Endodermal cell (in vitro differentiated cells): ENCODE data around the gene ELFN1. TPM values are rescaled to one million over a fixed set of nuclear protein-coding genes. Genes with fewer than 3 reads are reported as not detected.

ENCODE experiments used
- DNase-seq: peaks from one replicate; pipeline ENCODE4 v3.0.0-alpha.2; 2017
- H3K27ac ChIP-seq: 2 replicates; pipeline ENCODE4 v1.5.1; 2013; ENCODE audit warnings: mild to moderate bottlenecking, low read depth, low read length, moderate library complexity
- H3K27me3 ChIP-seq: 2 replicates; pipeline ENCODE4 v1.6.1; 2013; ENCODE audit warnings: mild to moderate bottlenecking, low read length, moderate library complexity; ENCODE audit not compliant: insufficient read depth, control insufficient read depth, poor library complexity, severe bottlenecking
- H3K36me3 ChIP-seq: 2 replicates; pipeline ENCODE4 v1.7.0; 2013; ENCODE audit warnings: mild to moderate bottlenecking, low read length, moderate library complexity; ENCODE audit not compliant: control insufficient read depth, insufficient read depth
- H3K4me1 ChIP-seq: one replicate; pipeline ENCODE4 v1.7.0; 2013; ENCODE audit warnings: low read length; ENCODE audit not compliant: control insufficient read depth, insufficient read depth
- H3K4me3 ChIP-seq: 2 replicates; pipeline ENCODE4 v1.5.1; 2013; ENCODE audit warnings: mild to moderate bottlenecking, low read length, moderate library complexity
- H3K9ac ChIP-seq: 2 replicates; pipeline ENCODE4 v1.6.1; 2013; ENCODE audit warnings: mild to moderate bottlenecking, low read length, moderate library complexity; ENCODE audit not compliant: poor library complexity, severe bottlenecking; ENCODE audit errors: extremely low read depth
- H3K9me3 ChIP-seq: 2 replicates; pipeline ENCODE4 v1.6.1; 2013; ENCODE audit warnings: mild to moderate bottlenecking, low read length, moderate library complexity; ENCODE audit not compliant: control insufficient read depth
- H3K27ac Mint-ChIP-seq: 2 replicates; pipeline ENCODE4 v1.8.0; 2020; ENCODE audit warnings: mixed read lengths
- H3K27me3 Mint-ChIP-seq: 2 replicates; pipeline ENCODE4 v1.8.0; 2021; ENCODE audit warnings: mild to moderate bottlenecking, mixed read lengths; ENCODE audit not compliant: insufficient read depth
- H3K36me3 Mint-ChIP-seq: 2 replicates; pipeline ENCODE4 v1.8.0; 2020; ENCODE audit warnings: low read depth, mixed read lengths
- H3K4me1 Mint-ChIP-seq: 2 replicates; pipeline ENCODE4 v1.8.0; 2020; ENCODE audit warnings: mixed read lengths
- H3K4me3 Mint-ChIP-seq: 2 replicates; pipeline ENCODE4 v1.8.0; 2020; ENCODE audit warnings: mild to moderate bottlenecking, moderate library complexity, mixed read lengths
- H3K9me3 Mint-ChIP-seq: 2 replicates; pipeline ENCODE4 v1.8.0; 2020; ENCODE audit warnings: mild to moderate bottlenecking, mixed read lengths
- WGBS, 2 experiments: methylation state at CpG; one replicate each; pipeline versions ENCODE4 v1.1.5 to v1.1.7; 2013; ENCODE audit warnings: missing lambda C conversion rate in 2 of 2, mixed read lengths in 1 of 2; ENCODE audit not compliant: insufficient coverage in 1 of 2, insufficient read length in 1 of 2; 5-methylcytosine and 5-hydroxymethylcytosine counted together
- total RNA-seq, 2 donors: library from RNA; stranded (reverse); fragmentation: NEBNext Ultra II Directional in 1 of 2; extraction: Animal tissue kit (Norgen Biotek cat#: 25700) in 1 of 2; gene quantifications; 2 replicates in 1 of 2; 3 replicates in 1 of 2; pipeline ENCODE4 v1.2.1, GENCODE V29; 2021
- TF ChIP-seq, protein P1 (sequence below): fragments of 200-600 bp; sonication (generic); conservative IDR thresholded peaks from 2 replicates; pipeline ENCODE4 v1.5.0; 2021; ENCODE audit warnings: antibody characterized with exemption, mild to moderate bottlenecking

The ELFN1 gene
- total RNA-seq, 2 donors from 2014 or later: 2.1 to 5.0 TPM

DNA sequence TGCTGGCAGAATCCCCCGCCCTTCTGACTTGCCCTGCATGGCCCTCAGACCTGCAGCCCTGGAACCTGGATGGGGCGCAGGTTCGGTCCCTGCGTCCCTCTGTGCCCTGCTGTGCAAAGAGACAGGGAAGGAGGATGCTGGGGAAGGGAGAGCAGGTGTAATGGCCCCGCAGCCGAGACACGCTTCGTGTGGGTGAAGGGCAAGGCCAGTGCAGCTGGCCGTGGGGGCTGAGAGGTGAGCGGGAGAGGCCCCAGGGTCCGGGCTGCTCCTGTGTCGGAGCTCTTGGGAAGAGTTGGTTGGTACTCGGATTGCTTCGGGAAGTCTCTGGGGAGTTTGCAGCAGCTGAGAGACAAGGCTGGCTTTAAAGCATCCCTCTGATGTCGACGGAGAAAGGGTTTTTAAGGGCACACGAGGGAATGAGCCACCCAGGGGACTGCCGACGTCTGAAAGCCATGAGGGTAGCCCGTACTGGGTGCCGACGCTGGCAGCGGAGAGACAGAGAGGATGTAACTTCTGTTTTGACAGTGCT lies 6.5 kb downstream of the ELFN1 start:
- H3K4me1 Mint-ChIP-seq: no peaks in the 10 kb centered on the region
- peaks cover 19% of the 10 kb centered on the region for H3K27me3 Mint-ChIP-seq
- Histone ChIP-seq H3K9me3 (no peaks in the 10 kb centered on the region), H3K36me3 (no peaks in the 10 kb centered on the region), H3K4me3 (no peak overlapping the region), H3K4me1 (no peaks in the 10 kb centered on the region), H3K27ac (no peak overlapping the region), H3K27me3 (peaks cover 6% of the 10 kb centered on the region), H3K9ac (no peak overlapping the region)
- TF ChIP-seq, protein P1, sequence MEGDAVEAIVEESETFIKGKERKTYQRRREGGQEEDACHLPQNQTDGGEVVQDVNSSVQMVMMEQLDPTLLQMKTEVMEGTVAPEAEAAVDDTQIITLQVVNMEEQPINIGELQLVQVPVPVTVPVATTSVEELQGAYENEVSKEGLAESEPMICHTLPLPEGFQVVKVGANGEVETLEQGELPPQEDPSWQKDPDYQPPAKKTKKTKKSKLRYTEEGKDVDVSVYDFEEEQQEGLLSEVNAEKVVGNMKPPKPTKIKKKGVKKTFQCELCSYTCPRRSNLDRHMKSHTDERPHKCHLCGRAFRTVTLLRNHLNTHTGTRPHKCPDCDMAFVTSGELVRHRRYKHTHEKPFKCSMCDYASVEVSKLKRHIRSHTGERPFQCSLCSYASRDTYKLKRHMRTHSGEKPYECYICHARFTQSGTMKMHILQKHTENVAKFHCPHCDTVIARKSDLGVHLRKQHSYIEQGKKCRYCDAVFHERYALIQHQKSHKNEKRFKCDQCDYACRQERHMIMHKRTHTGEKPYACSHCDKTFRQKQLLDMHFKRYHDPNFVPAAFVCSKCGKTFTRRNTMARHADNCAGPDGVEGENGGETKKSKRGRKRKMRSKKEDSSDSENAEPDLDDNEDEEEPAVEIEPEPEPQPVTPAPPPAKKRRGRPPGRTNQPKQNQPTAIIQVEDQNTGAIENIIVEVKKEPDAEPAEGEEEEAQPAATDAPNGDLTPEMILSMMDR: no peak
- no peak overlapping the region for H3K4me3 Mint-ChIP-seq
- H3K36me3 Mint-ChIP-seq: peaks cover 2% of the 10 kb centered on the region
- DNase-seq: no peak
- no peak overlapping the region for H3K27ac Mint-ChIP-seq
- 87 to 92% methylated on average over 18 to 23 of the region's 23 CpGs for WGBS, 2 experiments
- peaks cover 2% of the 10 kb centered on the region for H3K9me3 Mint-ChIP-seq

DNA sequence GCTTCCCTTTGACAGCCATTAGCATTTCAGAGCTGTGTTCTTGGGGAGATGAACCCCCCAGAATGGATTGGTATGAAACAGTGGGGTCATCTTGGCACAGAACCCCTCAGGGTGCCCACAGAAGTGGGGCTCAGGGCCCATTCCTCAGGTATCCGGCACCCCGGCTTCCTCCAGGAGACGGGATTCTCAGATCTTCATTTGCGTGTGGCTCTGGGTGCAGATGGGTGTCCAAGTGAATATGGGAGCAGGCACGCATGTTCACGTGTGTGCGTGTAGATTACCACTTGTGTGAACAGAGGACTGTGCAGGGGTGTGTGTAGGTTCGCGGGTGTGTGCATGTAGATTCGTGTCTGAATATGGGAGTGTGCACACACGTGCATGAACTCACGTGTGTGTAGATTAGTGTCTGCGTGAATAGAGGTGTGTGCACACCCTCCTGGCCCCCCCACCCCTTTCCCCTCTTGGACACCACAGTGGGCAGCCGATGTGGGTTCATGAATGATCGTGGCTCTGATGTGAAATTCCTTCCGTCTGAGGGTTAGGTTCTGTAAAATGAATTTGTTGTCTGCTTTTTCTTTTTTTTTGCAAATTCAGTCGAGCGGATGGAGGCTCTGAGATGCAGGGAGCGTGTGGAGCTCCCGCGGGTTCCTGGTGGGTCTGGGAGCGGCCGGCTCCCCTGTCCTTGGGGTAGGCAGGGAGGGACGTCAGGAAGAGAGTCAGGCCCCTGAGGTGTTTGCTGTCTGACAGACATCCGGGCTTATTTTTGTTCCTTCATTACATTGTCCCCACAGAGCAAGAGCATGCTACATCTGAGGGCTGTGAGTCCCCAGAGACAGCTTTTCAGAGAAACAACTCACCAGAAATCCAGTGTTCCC lies 7.4 kb downstream of the ELFN1 start:
- Mint-ChIP-seq H3K36me3 (peaks cover 2% of the 10 kb centered on the region), H3K4me3 (no peak overlapping the region), H3K27me3 (peaks cover 11% of the 10 kb centered on the region), H3K4me1 (no peaks in the 10 kb centered on the region), H3K27ac (no peak overlapping the region), H3K9me3 (peaks cover 5% of the 10 kb centered on the region)
- 91 to 94% methylated on average over 13 to 25 of the region's 25 CpGs for WGBS, 2 experiments
- H3K4me1 ChIP-seq: no peaks in the 10 kb centered on the region
- DNase-seq: peak; percentile 19
- H3K36me3 ChIP-seq: no peaks in the 10 kb centered on the region
- no peak overlapping the region for H3K27ac ChIP-seq
- TF ChIP-seq, protein P1: no peak
- H3K9ac ChIP-seq: no peak overlapping the region
- no peaks in the 10 kb centered on the region for H3K27me3 ChIP-seq
- H3K9me3 ChIP-seq: peaks cover under 1% of the 10 kb centered on the region
- H3K4me3 ChIP-seq: no peak overlapping the region

DNA sequence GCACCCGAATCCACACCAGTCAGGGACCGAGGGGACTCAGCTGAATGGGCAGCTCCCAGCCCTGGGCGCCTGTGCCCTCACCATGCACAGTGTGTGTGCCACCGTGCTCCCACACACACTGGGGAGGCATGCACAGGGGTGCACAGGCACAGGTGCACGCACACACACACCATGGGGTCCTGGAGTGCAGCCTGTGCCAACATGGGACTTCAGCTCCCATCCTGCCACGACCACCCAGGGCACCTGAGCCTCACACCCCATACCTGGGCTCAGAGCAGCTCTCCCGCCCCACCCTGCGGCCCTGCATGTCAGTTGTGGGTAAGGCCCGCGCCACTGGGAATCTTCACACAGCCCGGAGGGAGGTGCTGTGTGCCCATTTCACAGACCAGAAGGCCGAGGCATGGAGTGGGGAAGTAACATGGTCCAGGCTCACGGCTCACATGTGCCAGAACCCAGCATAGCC lies 8.0 kb downstream of the ELFN1 start:
- TF ChIP-seq, protein P1: no peak
- no peaks in the 10 kb centered on the region for H3K27me3 ChIP-seq
- DNase-seq: peak; percentile 42
- H3K4me3 ChIP-seq: no peak overlapping the region
- Mint-ChIP-seq H3K27me3 (peaks cover 4% of the 10 kb centered on the region), H3K9me3 (peaks cover 12% of the 10 kb centered on the region), H3K36me3 (peaks cover 6% of the 10 kb centered on the region), H3K4me3 (no peak overlapping the region), H3K4me1 (no peaks in the 10 kb centered on the region), H3K27ac (no peak overlapping the region)
- H3K4me1 ChIP-seq: no peaks in the 10 kb centered on the region
- peaks cover 3% of the 10 kb centered on the region for H3K9me3 ChIP-seq
- H3K36me3 ChIP-seq: no peaks in the 10 kb centered on the region
- H3K27ac ChIP-seq: no peak overlapping the region
- H3K9ac ChIP-seq: no peak overlapping the region
- WGBS, 2 experiments: 91 to 97% methylated on average over 9 to 13 of the region's 13 CpGs
